ENCODE data around the gene OR1S1. TPM values are rescaled to one million over a fixed set of nuclear protein-coding genes. Genes with fewer than 3 reads are reported as not detected.

OR1S1 gene
- total and polyA plus RNA-seq, 2 experiments from 2014 or later: not detected

DNA sequence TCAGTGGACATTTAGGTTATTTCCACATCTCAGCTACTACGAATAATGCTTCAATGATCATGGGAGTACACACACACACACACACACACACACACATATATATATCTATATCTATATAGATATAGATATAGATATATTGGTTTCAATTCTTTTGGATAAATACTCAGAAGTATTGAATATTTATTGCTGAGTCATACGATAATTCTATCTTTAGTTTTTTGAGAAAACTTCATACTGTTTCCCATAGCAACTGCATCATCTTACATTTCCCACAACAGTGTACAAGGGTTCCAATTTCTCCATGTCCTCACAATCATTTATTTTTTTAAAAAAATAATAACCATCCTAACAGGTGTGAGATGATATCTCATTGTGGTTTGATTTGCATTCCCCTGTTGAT lies 16.6 kb upstream of the OR1S1 start:
- H3K4me2 ChIP-seq: no peak overlapping the region
- no peaks in the 10 kb centered on the region for H3F3A ChIP-seq (replicated peaks; ENCODE audit: low read depth)
- Mint-ChIP-seq H3K36me3 (ENCODE audit: low read depth) (no peaks in the 10 kb centered on the region), H3K9me3 (peaks cover 28% of the 10 kb centered on the region), H3K4me3 (no peak overlapping the region), H3K27me3 (ENCODE audit: insufficient read depth, low read depth, poor library complexity) (peaks cover 3% of the 10 kb centered on the region), H3K4me1 (no peaks in the 10 kb centered on the region), H3K27ac (no peak overlapping the region)
- H3K27ac ChIP-seq (ENCODE audit: low read depth): no peak overlapping the region
- ATAC-seq: no peak
- no peak for DNase-seq (ENCODE audit: low spot score)
- H3K27me3 ChIP-seq (ENCODE audit: insufficient read depth): no peaks in the 10 kb centered on the region
- H3K36me3 ChIP-seq (ENCODE audit: insufficient read depth): no peaks in the 10 kb centered on the region
- H3K79me2 ChIP-seq (replicated peaks; ENCODE audit: insufficient read depth): no peaks in the 10 kb centered on the region
- peaks cover 17% of the 10 kb centered on the region; the same call in 1 of the 2 replicates for H3K9me2 ChIP-seq (ENCODE audit: insufficient read depth)
- no peaks in the 10 kb centered on the region for H4K20me1 ChIP-seq (replicated peaks; ENCODE audit: insufficient read depth)
- H3K4me1 ChIP-seq (ENCODE audit: insufficient read depth): no peaks in the 10 kb centered on the region
- no peak overlapping the region for H2AFZ ChIP-seq
- no peak for TF ChIP-seq STAT1 (IDR thresholded peaks at IDR 0.05; ENCODE audit: unreplicated experiment)
- H3K4me3 ChIP-seq: no peak overlapping the region

DNA sequence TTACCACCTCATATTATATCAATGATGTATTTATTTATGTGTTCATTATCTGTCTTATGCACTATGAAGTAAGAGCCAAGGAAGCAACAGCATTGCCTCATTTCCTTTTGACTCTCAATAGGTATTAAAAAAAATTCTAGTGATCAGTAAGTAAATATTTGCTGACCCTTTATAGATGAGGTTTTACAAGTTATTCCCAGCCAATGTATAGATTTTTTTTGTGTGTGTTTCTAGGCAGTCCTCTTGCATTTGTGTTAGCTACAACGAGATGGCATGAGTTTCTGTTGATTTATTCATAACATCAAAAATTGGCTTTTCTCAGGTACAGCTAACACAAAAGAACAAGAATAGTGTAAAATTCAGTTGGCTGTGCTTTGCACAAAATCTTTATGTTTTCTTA lies 13.2 kb upstream of the OR1S1 start:
- no peak overlapping the region for H3K27ac ChIP-seq (ENCODE audit: low read depth)
- no peak for TF ChIP-seq EZH2phosphoT487 (IDR thresholded peaks at IDR 0.05; ENCODE audit: unreplicated experiment)
- TF ChIP-seq, protein P1, sequence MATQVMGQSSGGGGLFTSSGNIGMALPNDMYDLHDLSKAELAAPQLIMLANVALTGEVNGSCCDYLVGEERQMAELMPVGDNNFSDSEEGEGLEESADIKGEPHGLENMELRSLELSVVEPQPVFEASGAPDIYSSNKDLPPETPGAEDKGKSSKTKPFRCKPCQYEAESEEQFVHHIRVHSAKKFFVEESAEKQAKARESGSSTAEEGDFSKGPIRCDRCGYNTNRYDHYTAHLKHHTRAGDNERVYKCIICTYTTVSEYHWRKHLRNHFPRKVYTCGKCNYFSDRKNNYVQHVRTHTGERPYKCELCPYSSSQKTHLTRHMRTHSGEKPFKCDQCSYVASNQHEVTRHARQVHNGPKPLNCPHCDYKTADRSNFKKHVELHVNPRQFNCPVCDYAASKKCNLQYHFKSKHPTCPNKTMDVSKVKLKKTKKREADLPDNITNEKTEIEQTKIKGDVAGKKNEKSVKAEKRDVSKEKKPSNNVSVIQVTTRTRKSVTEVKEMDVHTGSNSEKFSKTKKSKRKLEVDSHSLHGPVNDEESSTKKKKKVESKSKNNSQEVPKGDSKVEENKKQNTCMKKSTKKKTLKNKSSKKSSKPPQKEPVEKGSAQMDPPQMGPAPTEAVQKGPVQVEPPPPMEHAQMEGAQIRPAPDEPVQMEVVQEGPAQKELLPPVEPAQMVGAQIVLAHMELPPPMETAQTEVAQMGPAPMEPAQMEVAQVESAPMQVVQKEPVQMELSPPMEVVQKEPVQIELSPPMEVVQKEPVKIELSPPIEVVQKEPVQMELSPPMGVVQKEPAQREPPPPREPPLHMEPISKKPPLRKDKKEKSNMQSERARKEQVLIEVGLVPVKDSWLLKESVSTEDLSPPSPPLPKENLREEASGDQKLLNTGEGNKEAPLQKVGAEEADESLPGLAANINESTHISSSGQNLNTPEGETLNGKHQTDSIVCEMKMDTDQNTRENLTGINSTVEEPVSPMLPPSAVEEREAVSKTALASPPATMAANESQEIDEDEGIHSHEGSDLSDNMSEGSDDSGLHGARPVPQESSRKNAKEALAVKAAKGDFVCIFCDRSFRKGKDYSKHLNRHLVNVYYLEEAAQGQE (IDR thresholded peaks at IDR 0.05; ENCODE audit: unreplicated experiment): no peak
- no peak for TF ChIP-seq JUNB (IDR thresholded peaks at IDR 0.05; ENCODE audit: unreplicated experiment)
- TF ChIP-seq STAT1 (IDR thresholded peaks at IDR 0.05; ENCODE audit: unreplicated experiment): no peak
- TF ChIP-seq CREB1 (CRISPR knock-in tag; IDR thresholded peaks at IDR 0.05; ENCODE audit: low read depth): no peak
- no peak for TF ChIP-seq POLR2AphosphoS5 (IDR thresholded peaks at IDR 0.05; ENCODE audit: low read depth)
- no peak for TF ChIP-seq NANOG (IDR thresholded peaks at IDR 0.05; ENCODE audit: borderline replicate concordance)
- TF ChIP-seq ZNF114 (CRISPR knock-in tag; IDR thresholded peaks at IDR 0.05): no peak
- TF ChIP-seq, protein P2, sequence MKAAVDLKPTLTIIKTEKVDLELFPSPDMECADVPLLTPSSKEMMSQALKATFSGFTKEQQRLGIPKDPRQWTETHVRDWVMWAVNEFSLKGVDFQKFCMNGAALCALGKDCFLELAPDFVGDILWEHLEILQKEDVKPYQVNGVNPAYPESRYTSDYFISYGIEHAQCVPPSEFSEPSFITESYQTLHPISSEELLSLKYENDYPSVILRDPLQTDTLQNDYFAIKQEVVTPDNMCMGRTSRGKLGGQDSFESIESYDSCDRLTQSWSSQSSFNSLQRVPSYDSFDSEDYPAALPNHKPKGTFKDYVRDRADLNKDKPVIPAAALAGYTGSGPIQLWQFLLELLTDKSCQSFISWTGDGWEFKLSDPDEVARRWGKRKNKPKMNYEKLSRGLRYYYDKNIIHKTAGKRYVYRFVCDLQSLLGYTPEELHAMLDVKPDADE (IDR thresholded peaks at IDR 0.05): no peak
- TF ChIP-seq EZH2 (IDR thresholded peaks at IDR 0.05; ENCODE audit: low read depth, unreplicated experiment): no peak
- no peak overlapping the region for H2AFZ ChIP-seq
- peaks cover 3% of the 10 kb centered on the region for H3K27me3 Mint-ChIP-seq (ENCODE audit: insufficient read depth, low read depth, poor library complexity)
- no peaks in the 10 kb centered on the region for H4K20me1 ChIP-seq (replicated peaks; ENCODE audit: insufficient read depth)
- H3K4me3 ChIP-seq: no peak overlapping the region
- H3K27me3 ChIP-seq (ENCODE audit: insufficient read depth): no peaks in the 10 kb centered on the region
- H3K4me1 ChIP-seq (ENCODE audit: insufficient read depth): no peaks in the 10 kb centered on the region
- peaks cover 31% of the 10 kb centered on the region; the same call in 1 of the 2 replicates for H3K9me2 ChIP-seq (ENCODE audit: insufficient read depth)
- H3K9me3 Mint-ChIP-seq: peaks cover 28% of the 10 kb centered on the region
- H3F3A ChIP-seq (replicated peaks; ENCODE audit: low read depth): no peaks in the 10 kb centered on the region
- no peak overlapping the region for H3K4me3 Mint-ChIP-seq
- H3K36me3 ChIP-seq (ENCODE audit: insufficient read depth): no peaks in the 10 kb centered on the region
- ATAC-seq: no peak
- no peak for DNase-seq (ENCODE audit: low spot score)
- no peaks in the 10 kb centered on the region for H3K79me2 ChIP-seq (replicated peaks; ENCODE audit: insufficient read depth)
- no peak overlapping the region for H3K4me2 ChIP-seq
- H3K27ac Mint-ChIP-seq: no peak overlapping the region
- no peaks in the 10 kb centered on the region for H3K36me3 Mint-ChIP-seq (ENCODE audit: low read depth)
- no peaks in the 10 kb centered on the region for H3K4me1 Mint-ChIP-seq

All from GM23338 (cell line).